Astrocyte (in vitro differentiated cells and primary cell): ENCODE measurements around the gene MBNL2.

Source experiments
- EZH2 ChIP-seq: IDR thresholded peaks from 2 replicates; pipeline ENCODE4 v1.6.1; 2012; ENCODE audit warnings: mild to moderate bottlenecking, low read length, inconsistent platforms; ENCODE audit not compliant: insufficient read depth
- TF ChIP-seq, protein P1 (sequence below): IDR thresholded peaks from 2 replicates; pipeline ENCODE4 v1.5.1; 2011; ENCODE audit warnings: low read depth, mild to moderate bottlenecking, inconsistent platforms, low read length, moderate library complexity; ENCODE audit not compliant: insufficient read depth

DNA sequence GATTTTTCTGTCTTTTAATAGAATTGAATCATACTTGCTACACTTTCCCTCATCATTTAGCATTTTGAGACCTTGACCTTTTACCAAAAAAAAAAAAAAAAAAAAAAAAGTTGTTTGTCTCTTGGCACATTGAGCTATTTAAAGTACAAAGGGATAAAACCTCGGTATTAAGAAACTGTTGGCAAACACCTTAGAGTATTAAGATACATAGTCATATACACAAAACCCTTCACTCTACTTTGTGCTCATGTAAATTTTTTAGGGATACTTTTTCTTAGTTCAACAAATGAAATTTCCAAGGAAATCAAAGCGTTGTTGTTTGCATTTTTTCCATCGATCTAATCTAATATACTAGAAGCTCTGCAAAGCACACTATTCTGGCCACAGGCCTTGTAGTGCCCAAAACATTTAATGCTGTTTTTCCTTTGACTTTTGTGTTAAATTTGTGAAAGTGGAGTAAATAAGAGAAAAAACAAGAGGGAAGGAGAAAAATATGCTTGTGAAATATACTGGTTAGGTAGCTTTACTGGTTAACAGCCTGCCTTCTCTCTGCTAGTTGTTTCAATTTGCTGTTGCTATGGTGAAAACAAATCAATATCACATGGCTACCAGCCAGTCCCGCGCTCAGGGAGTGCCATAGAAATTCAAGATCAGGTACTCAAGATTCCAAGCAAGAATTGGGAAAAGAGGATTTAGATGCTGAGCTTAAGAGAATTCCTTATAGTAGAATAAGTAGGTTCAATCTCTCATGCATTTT is 2.6 kb downstream of the MBNL2 start:
- TF ChIP-seq, protein P1, sequence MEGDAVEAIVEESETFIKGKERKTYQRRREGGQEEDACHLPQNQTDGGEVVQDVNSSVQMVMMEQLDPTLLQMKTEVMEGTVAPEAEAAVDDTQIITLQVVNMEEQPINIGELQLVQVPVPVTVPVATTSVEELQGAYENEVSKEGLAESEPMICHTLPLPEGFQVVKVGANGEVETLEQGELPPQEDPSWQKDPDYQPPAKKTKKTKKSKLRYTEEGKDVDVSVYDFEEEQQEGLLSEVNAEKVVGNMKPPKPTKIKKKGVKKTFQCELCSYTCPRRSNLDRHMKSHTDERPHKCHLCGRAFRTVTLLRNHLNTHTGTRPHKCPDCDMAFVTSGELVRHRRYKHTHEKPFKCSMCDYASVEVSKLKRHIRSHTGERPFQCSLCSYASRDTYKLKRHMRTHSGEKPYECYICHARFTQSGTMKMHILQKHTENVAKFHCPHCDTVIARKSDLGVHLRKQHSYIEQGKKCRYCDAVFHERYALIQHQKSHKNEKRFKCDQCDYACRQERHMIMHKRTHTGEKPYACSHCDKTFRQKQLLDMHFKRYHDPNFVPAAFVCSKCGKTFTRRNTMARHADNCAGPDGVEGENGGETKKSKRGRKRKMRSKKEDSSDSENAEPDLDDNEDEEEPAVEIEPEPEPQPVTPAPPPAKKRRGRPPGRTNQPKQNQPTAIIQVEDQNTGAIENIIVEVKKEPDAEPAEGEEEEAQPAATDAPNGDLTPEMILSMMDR, result no peak
- no peak for TF ChIP-seq EZH2
